Motor neuron (in vitro differentiated cells): ENCODE measurements around the gene CD40. TPM values are rescaled to one million over a fixed set of nuclear protein-coding genes. Genes with fewer than 3 reads are reported as not detected.
A peak's percentile ranks its signal among the peaks of the same experiment; 100 is the strongest.

Experiments
- ATAC-seq, 8 experiments: fragments of 200-7000 bp; cut with Tn5 transposase; replicated peaks in 6 of 8; 2 replicates each; pipeline ENCODE4 v1.8.0; 2021; ENCODE audit warnings: mild to moderate bottlenecking in 8 of 8, moderate library complexity in 8 of 8
- H3K27ac ChIP-seq, 2 donors: fragments of 250-450 bp; sonication (Bioruptor Pico); 2 replicates each; pipeline ENCODE4 v1.9.0; 2021; ENCODE audit warnings: antibody characterized with exemption in 2 of 2, mild to moderate bottlenecking in 2 of 2, moderate library complexity in 1 of 2
- H3K4me1 ChIP-seq, 2 donors: fragments of 250-450 bp; sonication (Bioruptor Pico); replicated peaks in 1 of 2; 2 replicates each; pipeline ENCODE4 v1.6.1; 2021; ENCODE audit warnings: antibody characterized with exemption in 2 of 2, mild to moderate bottlenecking in 2 of 2, moderate library complexity in 1 of 2
- H3K4me3 ChIP-seq, 5 donors: fragments of 250-450 bp; sonication (Bioruptor Pico); 2 replicates each; pipeline ENCODE4 v1.9.0; 2021; ENCODE audit warnings: antibody characterized with exemption in 5 of 5, mild to moderate bottlenecking in 5 of 5, moderate library complexity in 4 of 5
- WGBS, 10 experiments: fragments of 450-650 bp; shearing (Covaris generic); methylation state at CpG; one replicate each; pipeline ENCODE4 v1.0.0; 2022; 5-methylcytosine and 5-hydroxymethylcytosine counted together
- in situ Hi-C, 9 experiments: fragments of 400-800 bp; cut with MboI; loops; one replicate each; pipeline ENCODE4 v1.15.0; 2021; ENCODE audit warnings: low sequenced_read_pairs in 9 of 9, low pct_unique_long_range_greater_than_20kb in 2 of 9; ENCODE audit not compliant: unreplicated experiment in 9 of 9
- total RNA-seq, 8 experiments: library from RNA; unstranded; fragments of 300-600 nt; gene quantifications; 2 replicates each; pipeline versions ENCODE4 v1.2.3 to v1.2.4, GENCODE V29; 2022

Gene CD40
- total RNA-seq, 8 experiments from 2014 or later, result 0.11 to 4.6 (median 1.1) TPM

- Histone ChIP-seq H3K4me1 (peaks cover 11 to 21% of the 10 kb centered on the region in 2 donors), H3K27ac (no peak overlapping the region), H3K4me3 (no peak overlapping the region)
- no peak for ATAC-seq
- WGBS, 10 experiments, result 20 to 90% (median 74%) methylated on average over 1 to 11 of the region's 14 CpGs; no CpG with 5 or more reads in 3 of the 10 experiments
- in situ Hi-C loops, result loop anchor here in 7 of 9 experiments (25.0 kb wide), 4 partner anchors 164 to 539 kb away; partner anchors contain the start of genes CDH22 (in 4 of the 7) and TP53RK (in 1 of the 7)
These were observed 30.4 kb downstream of the CD40 start for GRCh38 chr20:46148313-46149208.

- in situ Hi-C loops, result no loop called here
- no peak overlapping the region for H3K4me3 ChIP-seq
- peak in 5 of 8 experiments; percentile 35 to 86 (median 65) for ATAC-seq
- H3K27ac ChIP-seq, result no peak overlapping the region
- 60% methylated on average over 1 of the region's 5 CpGs; no CpG with 5 or more reads in 9 of the 10 experiments for WGBS, 10 experiments
- peaks cover 8 to 17% of the 10 kb centered on the region in 2 donors for H3K4me1 ChIP-seq
These were observed 32.8 kb downstream of the CD40 start for GRCh38 chr20:46150943-46151342.

GRCh38 chr20:46151936-46152335 is 33.8 kb downstream of the CD40 start:
- Histone ChIP-seq H3K27ac (no peak overlapping the region), H3K4me3 (no peak overlapping the region), H3K4me1 (peaks cover 8 to 16% of the 10 kb centered on the region in 2 donors)
- in situ Hi-C loops, result no loop called here
- WGBS, 10 experiments, result 0 to 100% (median 33%) methylated on average over 1 to 4 of the region's 7 CpGs; no CpG with 5 or more reads in 3 of the 10 experiments
- no peak for ATAC-seq

DNA sequence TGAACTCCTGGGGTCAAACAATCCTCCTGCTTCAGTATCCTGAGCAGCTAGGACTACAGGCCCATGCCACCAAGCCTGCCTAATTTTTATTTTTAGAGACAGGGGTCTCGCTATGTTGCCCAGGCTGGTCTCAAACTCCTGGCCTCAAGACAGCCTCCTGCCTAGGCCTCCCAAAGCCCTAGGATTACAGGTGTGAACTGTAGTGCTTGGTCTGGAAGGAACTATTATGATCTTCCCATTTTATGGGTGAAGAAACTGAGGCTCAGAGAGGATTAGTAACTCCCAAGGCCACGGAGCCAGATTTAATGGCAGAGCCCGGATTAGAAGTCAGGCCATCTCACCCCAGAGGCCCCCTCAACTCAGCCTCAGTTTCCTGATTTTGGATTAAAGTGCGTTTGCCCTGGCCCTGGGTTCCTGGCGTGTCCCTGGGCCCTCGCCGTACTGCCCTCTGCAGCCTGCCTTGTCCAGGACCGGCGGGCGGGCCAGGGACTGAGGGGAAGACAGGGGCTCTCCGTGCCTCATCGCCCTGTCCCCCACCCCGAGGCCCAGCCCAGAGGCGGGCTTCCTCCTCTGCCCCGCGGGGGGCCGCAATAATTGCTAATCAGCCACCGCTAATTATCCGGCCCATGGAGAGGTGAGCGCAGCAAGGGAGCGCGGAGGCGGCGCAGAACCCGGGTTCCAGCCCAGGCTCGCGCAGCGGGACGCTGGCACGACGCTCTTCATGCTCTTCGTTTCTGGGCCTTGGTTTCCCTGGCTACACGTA is 34.9 kb downstream of the CD40 start:
- Histone ChIP-seq H3K27ac (no peak overlapping the region), H3K4me3 (no peak overlapping the region), H3K4me1 (peaks cover 16% of the 10 kb centered on the region in 2 donors)
- 60 to 100% (median 86%) methylated on average over 1 to 7 of the region's 33 CpGs; no CpG with 5 or more reads in 4 of the 10 experiments for WGBS, 10 experiments
- no peak for ATAC-seq
- in situ Hi-C loops, result no loop called here

DNA sequence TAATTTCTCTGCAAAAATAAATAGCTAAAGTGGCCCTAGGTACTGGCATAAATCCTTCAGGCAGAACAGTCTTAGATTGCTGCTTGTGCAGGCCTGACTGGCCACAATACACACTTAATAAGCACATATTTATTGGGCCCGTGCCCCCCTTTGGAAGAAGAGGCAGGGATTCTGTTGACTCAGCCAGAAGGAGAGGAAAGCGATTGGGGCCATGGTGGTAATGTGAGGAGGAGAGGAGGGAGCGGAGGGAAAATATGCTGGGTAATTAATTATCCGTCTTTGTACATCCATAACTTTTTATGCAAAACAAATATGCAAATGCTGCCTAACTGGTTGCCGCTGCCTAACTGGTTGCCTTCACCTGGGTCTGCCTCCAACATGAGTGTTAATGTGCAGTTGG is 36.2 kb downstream of the CD40 start:
- in situ Hi-C loops, result no loop called here
- H3K27ac ChIP-seq, result no peak overlapping the region
- peak in 3 of 8 experiments; percentile 66 to 93 (median 81) for ATAC-seq
- 0 to 100% (median 62%) methylated on average over 1 to 5 of the region's 5 CpGs; no CpG with 5 or more reads in 2 of the 10 experiments for WGBS, 10 experiments
- H3K4me1 ChIP-seq, result peaks cover 16 to 23% of the 10 kb centered on the region in 2 donors
- no peak overlapping the region for H3K4me3 ChIP-seq

DNA sequence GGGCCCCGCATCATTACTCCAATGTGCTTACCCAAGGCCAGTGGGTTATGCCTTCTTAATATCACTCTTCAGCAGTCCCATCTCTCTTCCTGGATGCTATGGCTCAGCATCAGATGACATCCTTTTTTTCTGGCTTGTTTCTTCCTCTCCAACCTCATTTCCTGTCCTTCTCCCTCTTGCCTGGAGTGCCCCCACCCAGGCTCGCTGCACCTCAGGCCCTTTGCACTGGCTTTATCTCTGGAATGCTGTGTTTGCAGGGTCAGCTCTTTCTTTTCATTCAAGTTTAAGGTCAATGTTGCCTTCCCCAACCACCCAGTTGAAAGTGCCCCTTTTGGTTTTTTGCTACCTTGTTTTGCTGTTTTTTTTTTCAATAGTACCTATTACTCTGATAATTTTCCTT is 36.7 kb downstream of the CD40 start:
- WGBS, 10 experiments, result 11 to 100% (median 64%) methylated on average over 1 to 2 of the region's 2 CpGs; no CpG with 5 or more reads in 2 of the 10 experiments

GRCh38 chr20:46156065-46156464 is 38.0 kb downstream of the CD40 start:
- in situ Hi-C loops, result no loop called here
- H3K27ac ChIP-seq, result no peak overlapping the region
- H3K4me1 ChIP-seq, result peaks cover 11 to 18% of the 10 kb centered on the region in 2 donors
- no peak for ATAC-seq
- 10 to 100% (median 75%) methylated on average over 1 to 6 of the region's 8 CpGs; no CpG with 5 or more reads in 1 of the 10 experiments for WGBS, 10 experiments
- H3K4me3 ChIP-seq, result no peak overlapping the region

More for the DNA sequence above, 36.7 kb downstream of the CD40 start:
- Histone ChIP-seq H3K27ac (no peak overlapping the region), H3K4me1 (peaks cover 16 to 23% of the 10 kb centered on the region in 2 donors), H3K4me3 (no peak overlapping the region)
- in situ Hi-C loops, result no loop called here
- ATAC-seq, result no peak

GRCh38 chr20:46157076-46157592 is 39.0 kb downstream of the CD40 start:
- in situ Hi-C loops, result no loop called here
- H3K27ac ChIP-seq, result no peak overlapping the region
- no peak for ATAC-seq

DNA sequence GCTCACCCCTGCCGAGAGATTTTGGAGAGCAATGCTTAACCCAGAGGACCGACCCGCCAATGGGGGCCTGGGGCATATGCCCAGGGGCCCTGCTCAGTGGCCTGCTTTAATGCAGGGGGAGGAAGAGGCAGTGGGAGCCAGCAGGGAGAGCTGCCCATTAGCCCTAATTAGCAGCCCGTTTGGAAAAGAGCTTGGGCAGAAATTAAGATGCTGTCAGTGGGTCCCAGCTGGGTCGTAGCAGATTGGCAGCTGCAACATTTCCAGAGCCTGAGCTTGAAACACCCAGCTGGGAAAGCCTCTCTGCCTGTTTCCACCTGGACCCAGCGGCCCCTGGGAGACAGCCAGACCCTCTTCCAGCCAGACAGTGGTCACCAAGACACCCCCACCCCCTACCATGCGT is 39.5 kb downstream of the CD40 start:
- ATAC-seq, result peak in 3 of 8 experiments; percentile 18 to 28 (median 21)
- H3K27ac ChIP-seq, result no peak overlapping the region
- WGBS, 10 experiments, result 59 to 72% (median 64%) methylated on average over 2 to 5 of the region's 7 CpGs; no CpG with 5 or more reads in 5 of the 10 experiments
- no peak overlapping the region for H3K4me3 ChIP-seq
- H3K4me1 ChIP-seq, result peaks cover 3 to 16% of the 10 kb centered on the region in 2 donors
- in situ Hi-C loops, result no loop called here

More at GRCh38 chr20:46157076-46157592, 39.0 kb downstream of the CD40 start:
- peaks cover 3 to 16% of the 10 kb centered on the region in 2 donors for H3K4me1 ChIP-seq
- H3K4me3 ChIP-seq, result no peak overlapping the region
- WGBS, 10 experiments, result 32 to 87% (median 66%) methylated on average over 2 to 4 of the region's 6 CpGs; no CpG with 5 or more reads in 2 of the 10 experiments

GRCh38 chr20:46158476-46158987 is 40.4 kb downstream of the CD40 start:
- no peak for ATAC-seq

DNA sequence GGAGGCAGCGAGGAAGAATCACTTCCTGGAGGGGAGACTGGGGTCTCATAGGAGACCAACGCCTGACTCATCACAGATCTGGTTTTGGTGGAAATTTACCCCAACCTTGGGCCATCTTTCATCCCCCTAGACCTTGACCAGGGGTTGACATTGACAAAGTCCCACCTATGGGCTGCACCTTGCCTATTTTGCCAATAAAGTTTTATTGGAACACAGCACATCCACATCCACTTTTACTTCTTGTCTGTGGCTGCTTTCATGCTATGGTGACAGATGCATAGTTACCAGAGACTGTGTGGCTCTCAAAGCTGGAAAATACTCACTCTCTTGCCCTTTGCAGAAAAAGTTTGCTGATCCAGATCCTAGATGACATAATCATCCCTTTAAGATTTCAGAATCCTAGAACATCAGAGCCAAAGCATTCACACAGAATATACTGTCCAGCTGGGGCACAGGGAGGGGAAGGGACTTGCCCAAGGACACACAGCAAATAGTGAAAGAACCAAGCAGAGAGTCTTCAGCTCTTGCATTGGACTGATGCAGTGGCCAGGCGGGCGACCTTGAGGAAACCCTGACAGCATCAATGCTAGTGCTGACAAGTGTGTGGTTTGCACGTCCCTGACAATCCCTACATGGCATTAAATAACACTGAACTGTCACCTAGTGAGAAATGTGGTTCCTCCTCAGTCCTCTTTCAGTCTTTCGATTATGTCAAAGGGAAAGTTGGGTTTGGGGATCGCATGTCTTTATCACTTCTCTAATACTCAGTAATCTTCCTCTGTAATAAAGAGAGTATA is 41.2 kb downstream of the CD40 start:
- Histone ChIP-seq H3K4me1 (peaks cover 5 to 22% of the 10 kb centered on the region in 2 donors), H3K4me3 (no peak overlapping the region), H3K27ac (no peak overlapping the region)
- 18 to 90% (median 67%) methylated on average over 1 to 5 of the region's 7 CpGs; no CpG with 5 or more reads in 3 of the 10 experiments for WGBS, 10 experiments
- ATAC-seq, result no peak
- in situ Hi-C loops, result no loop called here

More at GRCh38 chr20:46158476-46158987, 40.4 kb downstream of the CD40 start:
- in situ Hi-C loops, result no loop called here
- H3K27ac ChIP-seq, result no peak overlapping the region
- WGBS, 10 experiments, result 20 to 60% (median 38%) methylated on average over 1 to 5 of the region's 5 CpGs; no CpG with 5 or more reads in 7 of the 10 experiments
- H3K4me1 ChIP-seq, result peaks cover 3 to 16% of the 10 kb centered on the region in 2 donors
- no peak overlapping the region for H3K4me3 ChIP-seq

DNA sequence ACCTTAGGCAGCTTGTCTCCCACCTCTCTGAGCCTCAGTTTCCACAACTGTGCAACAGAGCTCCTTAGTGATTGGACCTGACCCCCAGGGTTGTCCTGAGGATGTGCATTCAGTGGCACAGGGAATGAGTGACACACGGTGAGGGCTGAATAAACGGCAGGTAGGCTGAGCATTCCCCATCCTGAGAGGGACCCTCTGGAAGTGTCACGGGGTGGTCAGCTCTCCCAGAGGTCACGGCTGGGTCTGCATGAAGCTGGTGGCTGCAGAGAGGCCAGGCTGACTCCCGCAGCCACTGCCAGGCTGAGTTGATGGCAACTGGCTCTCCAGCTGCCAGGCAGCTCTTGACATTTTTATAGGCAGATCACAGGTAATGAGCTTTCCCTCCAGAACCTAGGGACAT is 42.5 kb downstream of the CD40 start:
- no peak for ATAC-seq
- Histone ChIP-seq H3K4me3 (no peak overlapping the region), H3K27ac (no peak overlapping the region), H3K4me1 (peaks cover 8 to 25% of the 10 kb centered on the region in 2 donors)
- in situ Hi-C loops, result no loop called here
- WGBS, 10 experiments, result 0 to 73% (median 63%) methylated on average over 1 to 5 of the region's 5 CpGs; no CpG with 5 or more reads in 7 of the 10 experiments
